ENCODE measurements around the gene MTERF4. TPM values are rescaled to one million over a fixed set of nuclear protein-coding genes. Genes with fewer than 3 reads are reported as not detected.
A peak's percentile ranks its signal among the peaks of the same experiment; 100 is the strongest.

The MTERF4 gene
- total and polyA plus RNA-seq, 10 of the 15 experiments (the other 5 are each of a cell fraction or from before 2014, with no cell fraction given): 36.7 to 69.1 (median 45.5) TPM

DNA sequence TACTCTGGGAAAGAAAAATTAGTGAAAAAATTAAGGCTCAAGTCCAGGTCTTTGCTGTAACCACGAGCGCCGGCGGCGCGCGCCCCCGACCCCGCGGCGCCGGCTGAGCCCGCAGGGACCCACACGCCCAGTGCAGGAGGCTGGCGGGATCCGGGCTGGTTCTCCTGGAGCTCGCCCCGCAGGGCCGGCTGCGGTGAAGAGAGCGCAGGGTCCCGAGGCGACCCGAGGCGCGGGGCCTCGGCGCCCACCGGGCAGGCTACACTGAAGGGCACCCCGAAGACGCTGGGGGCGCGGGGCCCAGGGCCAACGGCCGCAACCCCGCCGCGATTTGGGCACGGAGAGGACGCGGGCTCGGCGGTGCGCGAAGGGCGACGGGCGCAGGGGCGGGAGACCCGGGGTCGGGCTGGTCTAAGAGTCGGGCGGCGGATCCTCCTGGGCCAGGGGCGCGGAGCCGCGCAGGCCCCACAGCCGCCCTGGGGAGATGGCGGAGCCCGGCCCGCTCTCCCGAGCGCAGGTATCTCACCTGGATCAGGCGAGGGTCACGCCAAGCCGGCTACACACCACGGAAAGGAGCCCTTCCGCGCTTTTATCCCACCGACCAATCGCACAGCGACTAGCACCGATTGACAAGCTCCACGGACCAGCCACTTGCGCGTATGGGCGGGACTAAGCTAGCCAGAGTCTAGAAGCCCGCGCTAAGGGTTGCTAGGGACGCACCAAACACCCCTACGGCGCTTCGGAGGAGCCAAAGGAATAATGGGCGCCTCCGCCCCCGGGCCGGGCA is 47.0 kb upstream of the MTERF4 start, which contains the start of gene PASK (continued):
- TF ChIP-seq SIX5 (IDR thresholded peaks at IDR 0.05; ENCODE audit: low read depth, low read length, severe bottlenecking): no peak
- TF ChIP-seq TAF1 (IDR thresholded peaks at IDR 0.05; ENCODE audit: borderline replicate concordance, low read depth, low read length): no peak; the same call in 1 of the 2 replicates
- no peak for TF ChIP-seq RCOR1 (conservative IDR thresholded peaks at IDR 0.05; ENCODE audit: low read depth, low read length)
- no peak for TF ChIP-seq SMC3 (IDR thresholded peaks at IDR 0.05; ENCODE audit: borderline replicate concordance, low read length)
- TF ChIP-seq, protein P1, sequence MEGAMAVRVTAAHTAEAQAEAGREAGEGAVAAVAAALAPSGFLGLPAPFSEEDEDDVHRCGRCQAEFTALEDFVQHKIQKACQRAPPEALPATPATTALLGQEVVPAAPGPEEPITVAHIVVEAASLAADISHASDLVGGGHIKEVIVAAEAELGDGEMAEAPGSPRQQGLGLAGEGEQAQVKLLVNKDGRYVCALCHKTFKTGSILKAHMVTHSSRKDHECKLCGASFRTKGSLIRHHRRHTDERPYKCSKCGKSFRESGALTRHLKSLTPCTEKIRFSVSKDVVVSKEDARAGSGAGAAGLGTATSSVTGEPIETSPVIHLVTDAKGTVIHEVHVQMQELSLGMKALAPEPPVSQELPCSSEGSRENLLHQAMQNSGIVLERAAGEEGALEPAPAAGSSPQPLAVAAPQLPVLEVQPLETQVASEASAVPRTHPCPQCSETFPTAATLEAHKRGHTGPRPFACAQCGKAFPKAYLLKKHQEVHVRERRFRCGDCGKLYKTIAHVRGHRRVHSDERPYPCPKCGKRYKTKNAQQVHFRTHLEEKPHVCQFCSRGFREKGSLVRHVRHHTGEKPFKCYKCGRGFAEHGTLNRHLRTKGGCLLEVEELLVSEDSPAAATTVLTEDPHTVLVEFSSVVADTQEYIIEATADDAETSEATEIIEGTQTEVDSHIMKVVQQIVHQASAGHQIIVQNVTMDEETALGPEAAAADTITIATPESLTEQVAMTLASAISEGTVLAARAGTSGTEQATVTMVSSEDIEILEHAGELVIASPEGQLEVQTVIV (IDR thresholded peaks at IDR 0.05; ENCODE audit: borderline replicate concordance, partially characterized antibody): no peak
- TF ChIP-seq ETV6 (conservative IDR thresholded peaks at IDR 0.05 in 1 of 2, IDR thresholded peaks at IDR 0.05 in 1 of 2; ENCODE audit: borderline replicate concordance in 1 of 2, low read depth in 1 of 2): no peak
- TF ChIP-seq BHLHE40 (IDR thresholded peaks at IDR 0.05; ENCODE audit: borderline replicate concordance in 1 of 2, low read depth in 2 of 2, low read length in 1 of 2): peak in 1 of 2 experiments; percentile 13; a peak in 1 of 4 replicates
- TF ChIP-seq, protein P2, sequence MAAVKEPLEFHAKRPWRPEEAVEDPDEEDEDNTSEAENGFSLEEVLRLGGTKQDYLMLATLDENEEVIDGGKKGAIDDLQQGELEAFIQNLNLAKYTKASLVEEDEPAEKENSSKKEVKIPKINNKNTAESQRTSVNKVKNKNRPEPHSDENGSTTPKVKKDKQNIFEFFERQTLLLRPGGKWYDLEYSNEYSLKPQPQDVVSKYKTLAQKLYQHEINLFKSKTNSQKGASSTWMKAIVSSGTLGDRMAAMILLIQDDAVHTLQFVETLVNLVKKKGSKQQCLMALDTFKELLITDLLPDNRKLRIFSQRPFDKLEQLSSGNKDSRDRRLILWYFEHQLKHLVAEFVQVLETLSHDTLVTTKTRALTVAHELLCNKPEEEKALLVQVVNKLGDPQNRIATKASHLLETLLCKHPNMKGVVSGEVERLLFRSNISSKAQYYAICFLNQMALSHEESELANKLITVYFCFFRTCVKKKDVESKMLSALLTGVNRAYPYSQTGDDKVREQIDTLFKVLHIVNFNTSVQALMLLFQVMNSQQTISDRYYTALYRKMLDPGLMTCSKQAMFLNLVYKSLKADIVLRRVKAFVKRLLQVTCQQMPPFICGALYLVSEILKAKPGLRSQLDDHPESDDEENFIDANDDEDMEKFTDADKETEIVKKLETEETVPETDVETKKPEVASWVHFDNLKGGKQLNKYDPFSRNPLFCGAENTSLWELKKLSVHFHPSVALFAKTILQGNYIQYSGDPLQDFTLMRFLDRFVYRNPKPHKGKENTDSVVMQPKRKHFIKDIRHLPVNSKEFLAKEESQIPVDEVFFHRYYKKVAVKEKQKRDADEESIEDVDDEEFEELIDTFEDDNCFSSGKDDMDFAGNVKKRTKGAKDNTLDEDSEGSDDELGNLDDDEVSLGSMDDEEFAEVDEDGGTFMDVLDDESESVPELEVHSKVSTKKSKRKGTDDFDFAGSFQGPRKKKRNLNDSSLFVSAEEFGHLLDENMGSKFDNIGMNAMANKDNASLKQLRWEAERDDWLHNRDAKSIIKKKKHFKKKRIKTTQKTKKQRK (IDR thresholded peaks at IDR 0.05; ENCODE audit: low read depth, low read length): no peak
- TF ChIP-seq, protein P3, sequence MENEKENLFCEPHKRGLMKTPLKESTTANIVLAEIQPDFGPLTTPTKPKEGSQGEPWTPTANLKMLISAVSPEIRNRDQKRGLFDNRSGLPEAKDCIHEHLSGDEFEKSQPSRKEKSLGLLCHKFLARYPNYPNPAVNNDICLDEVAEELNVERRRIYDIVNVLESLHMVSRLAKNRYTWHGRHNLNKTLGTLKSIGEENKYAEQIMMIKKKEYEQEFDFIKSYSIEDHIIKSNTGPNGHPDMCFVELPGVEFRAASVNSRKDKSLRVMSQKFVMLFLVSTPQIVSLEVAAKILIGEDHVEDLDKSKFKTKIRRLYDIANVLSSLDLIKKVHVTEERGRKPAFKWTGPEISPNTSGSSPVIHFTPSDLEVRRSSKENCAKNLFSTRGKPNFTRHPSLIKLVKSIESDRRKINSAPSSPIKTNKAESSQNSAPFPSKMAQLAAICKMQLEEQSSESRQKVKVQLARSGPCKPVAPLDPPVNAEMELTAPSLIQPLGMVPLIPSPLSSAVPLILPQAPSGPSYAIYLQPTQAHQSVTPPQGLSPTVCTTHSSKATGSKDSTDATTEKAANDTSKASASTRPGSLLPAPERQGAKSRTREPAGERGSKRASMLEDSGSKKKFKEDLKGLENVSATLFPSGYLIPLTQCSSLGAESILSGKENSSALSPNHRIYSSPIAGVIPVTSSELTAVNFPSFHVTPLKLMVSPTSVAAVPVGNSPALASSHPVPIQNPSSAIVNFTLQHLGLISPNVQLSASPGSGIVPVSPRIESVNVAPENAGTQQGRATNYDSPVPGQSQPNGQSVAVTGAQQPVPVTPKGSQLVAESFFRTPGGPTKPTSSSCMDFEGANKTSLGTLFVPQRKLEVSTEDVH (IDR thresholded peaks at IDR 0.05; ENCODE audit: low read depth, partially characterized antibody): peak; percentile 79
- no peak for TF ChIP-seq YBX1 (IDR thresholded peaks at IDR 0.05)
- TF ChIP-seq NFIC (IDR thresholded peaks at IDR 0.05; ENCODE audit: low read depth, low read length): no peak
- no peak for TF ChIP-seq IKZF2 (IDR thresholded peaks at IDR 0.05)
- no peak for TF ChIP-seq CBX5 (IDR thresholded peaks at IDR 0.05; ENCODE audit: low read depth)
- TF ChIP-seq, protein P4, sequence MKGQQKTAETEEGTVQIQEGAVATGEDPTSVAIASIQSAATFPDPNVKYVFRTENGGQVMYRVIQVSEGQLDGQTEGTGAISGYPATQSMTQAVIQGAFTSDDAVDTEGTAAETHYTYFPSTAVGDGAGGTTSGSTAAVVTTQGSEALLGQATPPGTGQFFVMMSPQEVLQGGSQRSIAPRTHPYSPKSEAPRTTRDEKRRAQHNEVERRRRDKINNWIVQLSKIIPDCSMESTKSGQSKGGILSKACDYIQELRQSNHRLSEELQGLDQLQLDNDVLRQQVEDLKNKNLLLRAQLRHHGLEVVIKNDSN (IDR thresholded peaks at IDR 0.05; ENCODE audit: borderline replicate concordance, extremely low read length, insufficient read depth, low read depth, low read length): no peak
- peak; percentile 49; the same call in 1 of the 2 replicates for TF ChIP-seq NR2F1 (conservative IDR thresholded peaks at IDR 0.05)
- no peak for TF ChIP-seq MEF2B (IDR thresholded peaks at IDR 0.05; ENCODE audit: partially characterized antibody, poor library complexity, severe bottlenecking)
